Stimulated activated CD4-positive, alpha-beta T cell treated with anti-CD3 and anti-CD28 coated beads, TNF-alpha, amount 100 ng/mL, for 4 hours (primary cell): ENCODE results near the gene TMSB4X.
"Not testable (repeated sequence)": the region's sequence is repeated elsewhere in the genome, so short reads cannot be mapped to it uniquely, and the experiment has no call there.

Source experiments
- DNase-seq, 3 experiments: peaks; one replicate each; pipeline ENCODE4 v3.0.0-alpha.2; 2020; ENCODE audit warnings: low read depth in 3 of 3

The TMSB4X gene

GRCh38 chrX:12955882-12956703 lies 18.8 kb upstream of the TMSB4X start:
- DNase-seq, result no peak

GRCh38 chrX:12956704-12957534 lies 18.0 kb upstream of the TMSB4X start:
- DNase-seq, result no peak

- DNase-seq, result no peak
Observed at GRCh38 chrX:12958059-12958458, 16.9 kb upstream of the TMSB4X start.

- DNase-seq, result no peak
Observed at GRCh38 chrX:12958461-12958860, 16.4 kb upstream of the TMSB4X start.

- DNase-seq, result no peak
Observed at GRCh38 chrX:12961196-12961718, 13.7 kb upstream of the TMSB4X start.

- no peak for DNase-seq
Observed at GRCh38 chrX:12962041-12962504, 12.8 kb upstream of the TMSB4X start.

GRCh38 chrX:12963210-12963850 lies 11.6 kb upstream of the TMSB4X start:
- not testable (repeated sequence) for DNase-seq

GRCh38 chrX:12965131-12965940 lies 9.6 kb upstream of the TMSB4X start:
- no peak for DNase-seq

GRCh38 chrX:12966151-12966550 lies 8.8 kb upstream of the TMSB4X start:
- DNase-seq, result no peak

- DNase-seq, result no peak
Observed at GRCh38 chrX:12967711-12968465, 7.0 kb upstream of the TMSB4X start.

- DNase-seq, result no peak
Observed at GRCh38 chrX:12970691-12971202, 4.2 kb upstream of the TMSB4X start.

- DNase-seq, result no peak
Observed at GRCh38 chrX:12971282-12972003, 3.5 kb upstream of the TMSB4X start.

GRCh38 chrX:12972243-12972642 lies 2.7 kb upstream of the TMSB4X start:
- DNase-seq, result no peak

GRCh38 chrX:12972878-12973560 lies 1.9 kb upstream of the TMSB4X start:
- DNase-seq, result no peak

- DNase-seq, result no peak
Observed at GRCh38 chrX:12973561-12974304, 1.2 kb upstream of the TMSB4X start.

GRCh38 chrX:12974305-12974795 lies 560 bp upstream of the TMSB4X start:
- DNase-seq, result no peak

GRCh38 chrX:12975670-12975965 lies 708 bp downstream of the TMSB4X start:
- DNase-seq, result no peak

- no peak for DNase-seq
Observed at GRCh38 chrX:12975991-12976558, 1.2 kb downstream of the TMSB4X start.
